ENCODE measurements around the gene WBP11.

Gene WBP11

DNA sequence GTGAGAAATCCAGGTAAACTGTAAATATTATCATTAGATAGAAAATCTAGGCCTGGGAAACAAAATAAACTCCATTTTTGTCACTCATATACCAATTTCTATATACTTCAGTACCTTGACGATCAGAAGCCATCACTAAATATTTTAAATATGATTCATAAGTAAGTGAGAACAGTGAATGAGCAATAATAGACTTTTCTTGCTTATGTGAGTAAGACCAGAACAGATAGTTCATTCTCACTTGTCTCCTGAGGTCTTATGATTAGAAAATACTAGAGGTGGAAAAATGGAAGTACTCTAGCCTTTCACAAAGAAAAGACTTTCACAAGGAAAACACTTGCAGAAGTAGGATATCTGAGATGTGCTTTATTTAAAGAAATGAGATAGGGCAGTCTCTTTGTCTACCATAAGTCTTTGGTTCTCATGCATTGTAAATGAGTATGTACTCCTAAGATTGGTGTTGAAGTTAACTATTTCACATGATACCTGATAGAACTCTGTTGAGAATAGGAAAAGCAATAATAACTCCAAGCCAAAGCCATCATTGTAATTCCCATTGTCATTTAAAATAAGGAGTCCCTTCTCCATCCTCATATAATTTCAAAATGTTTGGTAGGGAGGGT, 20.8 kb upstream of the WBP11 start:
- Histone ChIP-seq H3K4me3 (ENCODE audit: low read length) (no peak overlapping the region), H3K36me3 (ENCODE audit: control insufficient read depth, insufficient read depth, low read length) (no peaks in the 10 kb centered on the region), H3K27ac (ENCODE audit: low read length) (no peak overlapping the region), H3K9me3 (ENCODE audit: control insufficient read depth, insufficient read depth, low read length) (no peaks in the 10 kb centered on the region), H3K4me1 (ENCODE audit: control insufficient read depth, insufficient read depth, low read length) (0 out of 2 replicates have a peak, but pooled peaks cover 2% of the 10 kb centered on the region), H3K27me3 (ENCODE audit: control insufficient read depth, insufficient read depth, low read length) (no peaks in the 10 kb centered on the region; the same call in 1 of the 2 replicates)
- no peak for DNase-seq (ENCODE audit: low read depth, low spot score)
- WGBS (ENCODE audit: insufficient coverage, insufficient read length) = no CpG with 5 or more reads among the region's 1 CpG

- Histone ChIP-seq H3K4me1 (ENCODE audit: control insufficient read depth, insufficient read depth, low read length) (no peaks in the 10 kb centered on the region), H3K27ac (ENCODE audit: low read length) (no peak within 1 kb of the TSS), H3K4me3 (ENCODE audit: low read length) (no peak within 1 kb of the TSS), H3K36me3 (ENCODE audit: control insufficient read depth, insufficient read depth, low read length) (no peaks in the 10 kb centered on the region), H3K27me3 (ENCODE audit: control insufficient read depth, insufficient read depth, low read length) (no peaks in the 10 kb centered on the region), H3K9me3 (ENCODE audit: control insufficient read depth, insufficient read depth, low read length) (no peaks in the 10 kb centered on the region)
- WGBS (ENCODE audit: insufficient coverage, insufficient read length) = no CpG with 5 or more reads among the region's 3 CpGs
- no peak for DNase-seq (ENCODE audit: low read depth, low spot score)
These were observed 10.7 kb upstream of the WBP11 start, which contains the start of gene SMCO3 for GRCh38 chr12:14814014-14814413. TSS of gene SMCO3 (minus strand) at chr12:14814182. CDS start at chr12:14806680, 7,502 bp downstream.

DNA sequence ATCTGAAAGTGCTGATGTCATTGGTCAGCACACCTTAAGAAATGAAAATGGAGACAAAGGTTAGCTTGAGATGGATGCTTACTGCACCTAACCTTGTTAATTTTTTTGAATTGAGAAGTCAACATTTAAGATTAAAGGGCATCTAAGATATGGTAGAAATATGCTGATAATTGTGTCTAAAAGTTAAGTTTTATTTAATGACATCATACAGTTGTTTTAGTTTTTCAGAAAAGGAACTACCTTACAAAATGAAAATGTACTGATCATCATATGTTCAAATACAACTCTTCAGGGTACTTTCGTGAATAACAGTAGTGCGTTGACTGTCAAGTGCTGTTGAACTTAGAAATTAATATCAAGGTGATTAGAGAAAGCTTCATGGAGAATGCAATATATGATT, 8.2 kb upstream of the WBP11 start:
- no peaks in the 10 kb centered on the region for H3K36me3 ChIP-seq (ENCODE audit: control insufficient read depth, insufficient read depth, low read length)
- no peaks in the 10 kb centered on the region for H3K9me3 ChIP-seq (ENCODE audit: control insufficient read depth, insufficient read depth, low read length)
- H3K27me3 ChIP-seq (ENCODE audit: control insufficient read depth, insufficient read depth, low read length) = no peaks in the 10 kb centered on the region
- H3K4me1 ChIP-seq (ENCODE audit: control insufficient read depth, insufficient read depth, low read length) = no peaks in the 10 kb centered on the region
- no peak for DNase-seq (ENCODE audit: low read depth, low spot score)
- H3K4me3 ChIP-seq (ENCODE audit: low read length) = no peak overlapping the region
- WGBS (ENCODE audit: insufficient coverage, insufficient read length) = no CpG with 5 or more reads among the region's 2 CpGs
- no peak overlapping the region for H3K27ac ChIP-seq (ENCODE audit: low read length)

DNA sequence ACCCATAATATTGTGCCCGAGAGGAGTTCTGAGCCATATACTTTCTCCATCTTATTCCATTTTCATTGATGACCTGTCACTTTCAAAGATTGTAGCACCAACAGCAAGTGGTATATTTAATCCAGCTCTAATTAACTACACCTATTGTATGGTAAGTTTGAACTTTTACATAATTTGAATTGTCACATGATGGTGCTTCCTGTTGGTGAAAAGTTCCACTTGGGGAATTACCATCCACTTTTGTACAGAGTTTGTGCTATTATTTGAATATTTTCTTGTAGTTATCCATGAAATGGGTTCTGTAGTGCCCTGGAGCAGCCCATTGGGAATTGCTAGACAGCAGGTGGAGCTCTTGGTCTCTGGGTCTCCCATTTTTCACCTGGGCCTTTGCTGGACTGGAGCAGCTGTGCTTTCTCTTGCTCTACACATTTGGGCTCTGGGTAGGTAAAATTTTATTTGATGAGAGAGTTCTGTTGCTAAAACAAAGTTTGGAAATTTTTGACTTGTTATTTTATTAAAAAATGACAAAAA, 7.7 kb upstream of the WBP11 start:
- Histone ChIP-seq H3K36me3 (ENCODE audit: control insufficient read depth, insufficient read depth, low read length) (no peaks in the 10 kb centered on the region), H3K4me3 (ENCODE audit: low read length) (no peak overlapping the region), H3K9me3 (ENCODE audit: control insufficient read depth, insufficient read depth, low read length) (no peaks in the 10 kb centered on the region), H3K27ac (ENCODE audit: low read length) (no peak overlapping the region), H3K4me1 (ENCODE audit: control insufficient read depth, insufficient read depth, low read length) (no peaks in the 10 kb centered on the region), H3K27me3 (ENCODE audit: control insufficient read depth, insufficient read depth, low read length) (no peaks in the 10 kb centered on the region)
- WGBS (ENCODE audit: insufficient coverage, insufficient read length) = no CpG with 5 or more reads among the region's 1 CpG
- DNase-seq (ENCODE audit: low read depth, low spot score) = no peak

DNA sequence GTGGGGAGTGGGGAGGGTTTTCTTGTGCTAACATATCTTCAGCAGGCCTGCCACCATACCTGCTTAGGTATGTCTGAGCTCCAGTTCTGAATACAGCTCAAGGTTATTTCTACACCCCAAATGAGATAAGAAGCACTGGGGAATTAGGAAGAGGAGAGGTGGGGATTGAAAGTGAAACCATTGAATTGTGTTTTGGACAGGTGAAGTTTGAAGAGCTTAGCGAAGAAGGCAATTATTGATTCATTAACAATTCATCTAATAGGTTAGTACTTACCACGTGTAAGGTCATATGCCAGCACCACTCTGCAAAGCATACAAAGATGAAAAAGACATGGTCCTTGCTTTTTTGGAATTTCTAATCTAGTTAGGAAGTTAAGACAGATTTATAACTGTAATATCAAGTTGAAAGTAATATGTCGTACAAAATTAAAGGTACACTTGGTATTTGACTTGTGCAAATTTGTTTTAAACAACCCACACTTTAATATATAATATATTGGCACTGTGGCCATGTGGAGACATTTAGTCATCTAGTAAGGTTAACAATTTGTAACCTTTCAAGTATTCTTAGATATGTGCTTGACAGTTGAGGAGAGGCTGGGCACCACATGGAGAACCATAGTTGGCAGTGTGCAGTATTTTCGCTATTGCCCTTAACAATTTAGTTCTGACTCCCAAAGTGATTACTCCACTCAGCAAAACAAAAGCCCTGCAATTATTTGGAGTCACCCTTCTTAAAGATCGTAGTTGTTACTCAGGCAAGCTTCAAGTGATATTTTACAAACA, 7.1 kb upstream of the WBP11 start:
- H3K27ac ChIP-seq (ENCODE audit: low read length) = no peak overlapping the region
- H3K27me3 ChIP-seq (ENCODE audit: control insufficient read depth, insufficient read depth, low read length) = no peaks in the 10 kb centered on the region
- no peak for DNase-seq (ENCODE audit: low read depth, low spot score)
- WGBS (ENCODE audit: insufficient coverage, insufficient read length) = no CpG with 5 or more reads among the region's 5 CpGs
- no peaks in the 10 kb centered on the region for H3K36me3 ChIP-seq (ENCODE audit: control insufficient read depth, insufficient read depth, low read length)
- H3K9me3 ChIP-seq (ENCODE audit: control insufficient read depth, insufficient read depth, low read length) = no peaks in the 10 kb centered on the region
- no peaks in the 10 kb centered on the region for H3K4me1 ChIP-seq (ENCODE audit: control insufficient read depth, insufficient read depth, low read length)
- no peak overlapping the region for H3K4me3 ChIP-seq (ENCODE audit: low read length)

DNA sequence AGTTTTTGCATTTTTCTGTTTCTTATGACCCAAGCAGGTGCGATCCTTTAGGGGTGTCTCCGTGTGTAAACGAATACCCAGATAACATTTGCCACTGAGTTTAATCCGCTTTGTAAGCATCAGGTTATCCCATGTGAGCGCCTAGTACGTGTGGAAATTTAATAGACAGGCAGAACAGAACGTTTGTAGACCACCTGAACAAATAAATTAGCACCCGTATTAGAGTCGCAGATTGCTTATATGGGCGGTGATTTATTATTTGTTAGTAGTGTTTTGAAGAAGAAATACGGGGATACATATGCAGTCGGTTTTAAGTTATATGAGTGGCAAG, 517 bp upstream of the WBP11 start:
- peak overlapping the region; percentile 90; the same call in 1 of the 2 replicates for H3K4me3 ChIP-seq (ENCODE audit: low read length)
- H3K27ac ChIP-seq (ENCODE audit: low read length) = no peak overlapping the region
- no peaks in the 10 kb centered on the region for H3K27me3 ChIP-seq (ENCODE audit: control insufficient read depth, insufficient read depth, low read length)
- 100% methylated on average over 2 of the region's 12 CpGs for WGBS (ENCODE audit: insufficient coverage, insufficient read length)
- no peaks in the 10 kb centered on the region for H3K4me1 ChIP-seq (ENCODE audit: control insufficient read depth, insufficient read depth, low read length)
- H3K9me3 ChIP-seq (ENCODE audit: control insufficient read depth, insufficient read depth, low read length) = no peaks in the 10 kb centered on the region
- H3K36me3 ChIP-seq (ENCODE audit: control insufficient read depth, insufficient read depth, low read length) = peaks cover 2% of the 10 kb centered on the region; the same call in 1 of the 2 replicates
- no peak for DNase-seq (ENCODE audit: low read depth, low spot score)

DNA sequence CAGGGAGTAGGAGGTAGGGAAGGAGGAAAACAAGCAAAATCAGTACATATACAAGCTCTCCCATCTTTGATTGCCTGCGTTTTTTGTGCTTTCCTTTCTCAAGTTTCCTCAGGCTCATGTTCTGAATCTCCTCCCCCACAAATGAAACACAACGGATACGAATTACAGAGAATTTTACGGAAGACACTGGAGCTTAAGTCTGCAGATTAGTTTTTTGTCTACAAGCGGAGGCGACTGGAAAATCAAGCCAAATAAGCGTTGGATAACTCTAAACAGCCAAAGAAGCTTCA, 612 bp downstream of the WBP11 start:
- H3K27ac ChIP-seq (ENCODE audit: low read length) = no peak overlapping the region
- H3K27me3 ChIP-seq (ENCODE audit: control insufficient read depth, insufficient read depth, low read length) = no peaks in the 10 kb centered on the region
- no peaks in the 10 kb centered on the region for H3K4me1 ChIP-seq (ENCODE audit: control insufficient read depth, insufficient read depth, low read length)
- H3K9me3 ChIP-seq (ENCODE audit: control insufficient read depth, insufficient read depth, low read length) = no peaks in the 10 kb centered on the region
- WGBS (ENCODE audit: insufficient coverage, insufficient read length) = no CpG with 5 or more reads among the region's 7 CpGs
- H3K4me3 ChIP-seq (ENCODE audit: low read length) = peak overlapping the region; percentile 94
- H3K36me3 ChIP-seq (ENCODE audit: control insufficient read depth, insufficient read depth, low read length) = peaks cover 2% of the 10 kb centered on the region; the same call in 1 of the 2 replicates
- DNase-seq (ENCODE audit: low read depth, low spot score) = no peak

GRCh38 chr12:14802247-14802646, 1.0 kb downstream of the WBP11 start:
- no peak overlapping the region for H3K27ac ChIP-seq (ENCODE audit: low read length)

GRCh38 chr12:14795028-14795448, 8.2 kb downstream of the WBP11 start:
- DNase-seq (ENCODE audit: low read depth, low spot score) = no peak
- H3K27me3 ChIP-seq (ENCODE audit: control insufficient read depth, insufficient read depth, low read length) = no peaks in the 10 kb centered on the region
- WGBS (ENCODE audit: insufficient coverage, insufficient read length) = 100% methylated on average over 3 of the region's 4 CpGs
- no peak overlapping the region for H3K27ac ChIP-seq (ENCODE audit: low read length)
- no peak overlapping the region for H3K4me3 ChIP-seq (ENCODE audit: low read length)
- no peaks in the 10 kb centered on the region for H3K9me3 ChIP-seq (ENCODE audit: control insufficient read depth, insufficient read depth, low read length)
- peaks cover 12% of the 10 kb centered on the region for H3K36me3 ChIP-seq (ENCODE audit: control insufficient read depth, insufficient read depth, low read length)
- no peaks in the 10 kb centered on the region for H3K4me1 ChIP-seq (ENCODE audit: control insufficient read depth, insufficient read depth, low read length)

More at GRCh38 chr12:14802247-14802646, 1.0 kb downstream of the WBP11 start:
- Histone ChIP-seq H3K9me3 (ENCODE audit: control insufficient read depth, insufficient read depth, low read length) (no peaks in the 10 kb centered on the region), H3K4me3 (ENCODE audit: low read length) (peak overlapping the region; percentile 94; the same call in 1 of the 2 replicates), H3K27me3 (ENCODE audit: control insufficient read depth, insufficient read depth, low read length) (no peaks in the 10 kb centered on the region), H3K36me3 (ENCODE audit: control insufficient read depth, insufficient read depth, low read length) (peaks cover 2% of the 10 kb centered on the region; the same call in 1 of the 2 replicates), H3K4me1 (ENCODE audit: control insufficient read depth, insufficient read depth, low read length) (no peaks in the 10 kb centered on the region)
- no CpG with 5 or more reads among the region's 4 CpGs for WGBS (ENCODE audit: insufficient coverage, insufficient read length)
- no peak for DNase-seq (ENCODE audit: low read depth, low spot score)

GRCh38 chr12:14785568-14785967, 17.7 kb downstream of the WBP11 start:
- no peaks in the 10 kb centered on the region for H3K4me1 ChIP-seq (ENCODE audit: control insufficient read depth, insufficient read depth, low read length)
- DNase-seq (ENCODE audit: low read depth, low spot score) = no peak
- no peak overlapping the region for H3K4me3 ChIP-seq (ENCODE audit: low read length)
- no peaks in the 10 kb centered on the region for H3K9me3 ChIP-seq (ENCODE audit: control insufficient read depth, insufficient read depth, low read length)
- peaks cover 13% of the 10 kb centered on the region for H3K36me3 ChIP-seq (ENCODE audit: control insufficient read depth, insufficient read depth, low read length)
- WGBS (ENCODE audit: insufficient coverage, insufficient read length) = no CpG with 5 or more reads among the region's 3 CpGs
- H3K27me3 ChIP-seq (ENCODE audit: control insufficient read depth, insufficient read depth, low read length) = no peaks in the 10 kb centered on the region
- no peak overlapping the region for H3K27ac ChIP-seq (ENCODE audit: low read length)

Data from iPS DF 6.9 (cell line).